ENCODE data around the gene JCAD. TPM values are rescaled to one million over a fixed set of nuclear protein-coding genes. Genes with fewer than 3 reads are reported as not detected.

The JCAD gene
- total and polyA plus RNA-seq, 9 donors, result 10.0 to 71.7 (median 23.8) TPM

GRCh38 chr10:30055226-30055662, 4.1 kb downstream of the JCAD start:
- 55 to 64% (median 63%) methylated on average over 3 of the region's 3 CpGs for WGBS, 3 donors
- Histone ChIP-seq H3K36me3 (no peaks in the 10 kb centered on the region), H3K27me3 (no peaks in the 10 kb centered on the region), H3K4me1 (ENCODE audit: insufficient read depth) (peaks cover 11% of the 10 kb centered on the region), H3K27ac (no peak overlapping the region), H3K4me3 (no peak overlapping the region), H3K9me3 (no peaks in the 10 kb centered on the region)
- intact Hi-C loops (cut with DNase I), result no loop called here
- no peak for TF ChIP-seq POLR2A (IDR thresholded peaks at IDR 0.05)
- TF ChIP-seq EP300 (IDR thresholded peaks at IDR 0.05), result no peak
- TF ChIP-seq CTCF (IDR thresholded peaks at IDR 0.05), result no peak
- DNase-seq, result no peak

- Histone ChIP-seq H3K36me3 (no peaks in the 10 kb centered on the region), H3K27ac (no peak overlapping the region), H3K9me3 (no peaks in the 10 kb centered on the region), H3K27me3 (no peaks in the 10 kb centered on the region), H3K4me1 (ENCODE audit: insufficient read depth) (peaks cover 2% of the 10 kb centered on the region), H3K4me3 (no peak overlapping the region)
- 83 to 96% (median 93%) methylated on average over 6 of the region's 6 CpGs for WGBS, 3 donors
- intact Hi-C loops (cut with DNase I), result no loop called here
- TF ChIP-seq EP300 (IDR thresholded peaks at IDR 0.05) (no peak), POLR2A (IDR thresholded peaks at IDR 0.05) (no peak), CTCF (IDR thresholded peaks at IDR 0.05) (no peak)
- no peak for DNase-seq
Observed at GRCh38 chr10:30052062-30052461, 7.3 kb downstream of the JCAD start.

- no peaks in the 10 kb centered on the region for H3K36me3 ChIP-seq
- H3K27me3 ChIP-seq, result no peaks in the 10 kb centered on the region
- no peaks in the 10 kb centered on the region for H3K9me3 ChIP-seq
- TF ChIP-seq POLR2A (IDR thresholded peaks at IDR 0.05) (no peak), CTCF (IDR thresholded peaks at IDR 0.05) (no peak), EP300 (IDR thresholded peaks at IDR 0.05) (no peak)
- no peaks in the 10 kb centered on the region for H3K4me1 ChIP-seq (ENCODE audit: insufficient read depth)
- DNase-seq, result no peak
- no peak overlapping the region for H3K4me3 ChIP-seq
- WGBS, 3 donors, result 57 to 92% (median 75%) methylated on average over 8 of the region's 8 CpGs
- H3K27ac ChIP-seq, result no peak overlapping the region
- intact Hi-C loops (cut with DNase I), result no loop called here
Observed at GRCh38 chr10:30051220-30051619, 8.2 kb downstream of the JCAD start.

- H3K36me3 ChIP-seq, result no peaks in the 10 kb centered on the region
- TF ChIP-seq CTCF (IDR thresholded peaks at IDR 0.05), result no peak
- TF ChIP-seq EP300 (IDR thresholded peaks at IDR 0.05), result no peak
- no peak for TF ChIP-seq POLR2A (IDR thresholded peaks at IDR 0.05)
- no peak overlapping the region for H3K4me3 ChIP-seq
- no peak for DNase-seq
- 76 to 77% (median 77%) methylated on average over 3 of the region's 3 CpGs for WGBS, 3 donors
- H3K27me3 ChIP-seq, result no peaks in the 10 kb centered on the region
- no peaks in the 10 kb centered on the region for H3K4me1 ChIP-seq (ENCODE audit: insufficient read depth)
- H3K27ac ChIP-seq, result no peak overlapping the region
- no peaks in the 10 kb centered on the region for H3K9me3 ChIP-seq
- intact Hi-C loops (cut with DNase I), result no loop called here
Observed at GRCh38 chr10:30050411-30050810, 9.0 kb downstream of the JCAD start.

All from ovary (tissue), 9 donors.